Lung (tissue), 12 donors: ENCODE measurements around the gene NOTCH2. TPM values are rescaled to one million over a fixed set of nuclear protein-coding genes. Genes with fewer than 3 reads are reported as not detected.

Source experiments
- ATAC-seq: fragments of 200-7000 bp; cut with Tn5 transposase; one replicate; pipeline ENCODE4 v1.9.1; 2020; ENCODE audit warnings: moderate number of reproducible peaks; ENCODE audit not compliant: insufficient read depth, low FRiP score
- DNase-seq, 3 donors: peaks; one replicate each; pipeline ENCODE4 v3.0.0-alpha.2; 2013 to 2017
- H3K27ac ChIP-seq, 2 donors: one replicate each; pipeline ENCODE4 v1.5.1; 2013; ENCODE audit warnings: mild to moderate bottlenecking in 2 of 2, moderate library complexity in 2 of 2, control low read depth in 1 of 2, inconsistent platforms in 1 of 2, low read depth in 1 of 2, low read length in 1 of 2
- H3K27me3 ChIP-seq, 3 donors: one replicate each; pipeline ENCODE4 v1.5.1; 2013; ENCODE audit warnings: low read length in 2 of 3; ENCODE audit not compliant: control insufficient read depth in 3 of 3, insufficient read depth in 3 of 3
- H3K36me3 ChIP-seq, 4 donors: one replicate each; pipeline ENCODE4 v1.5.1; 2013; ENCODE audit warnings: low read length in 4 of 4, mild to moderate bottlenecking in 1 of 4, moderate library complexity in 1 of 4; ENCODE audit not compliant: control insufficient read depth in 4 of 4, insufficient read depth in 4 of 4
- H3K4me1 ChIP-seq, 5 donors: one replicate each; pipeline ENCODE4 v1.5.1; 2013; ENCODE audit warnings: low read length in 5 of 5, mild to moderate bottlenecking in 2 of 5, moderate library complexity in 1 of 5; ENCODE audit not compliant: control insufficient read depth in 5 of 5, insufficient read depth in 5 of 5
- H3K4me3 ChIP-seq: one replicate; pipeline ENCODE4 v1.5.1; 2013; ENCODE audit warnings: mild to moderate bottlenecking, control low read depth, moderate library complexity
- H3K9ac ChIP-seq, 2 donors: one replicate each; pipeline ENCODE4 v1.5.1; 2013; ENCODE audit warnings: low read length in 2 of 2, control low read depth in 1 of 2; ENCODE audit not compliant: insufficient read depth in 1 of 2
- H3K9me3 ChIP-seq, 4 donors: one replicate each; pipeline ENCODE4 v1.5.1; 2013; ENCODE audit warnings: low read length in 3 of 4, mild to moderate bottlenecking in 1 of 4, moderate library complexity in 1 of 4; ENCODE audit not compliant: control insufficient read depth in 4 of 4, insufficient read depth in 3 of 4
- WGBS, 2 donors: extraction: QIAGEN DNeasy Blood & Tissue Kit; methylation state at CpG; one replicate each; pipeline ENCODE4 v1.1.7; 2013; 5-methylcytosine and 5-hydroxymethylcytosine counted together
- polyA plus RNA-seq, 2 donors: library from polyadenylated mRNA; stranded (reverse); fragments of 200-250 nt; gene quantifications; one replicate each; pipeline ENCODE4 v1.2.1, GENCODE V29; 2013
- total RNA-seq, 2 donors: library from RNA; depleted of rRNA in 1 of 2; stranded (reverse); fragments of >200 nt in 1 of 2; gene quantifications; one replicate each; pipeline ENCODE4 v1.2.1, GENCODE V29; 2014 to 2021
- TF ChIP-seq, protein P1 (sequence below): IDR thresholded peaks from 2 replicates; pipeline ENCODE4 v1.5.1; 2012; ENCODE audit warnings: mild to moderate bottlenecking; ENCODE audit errors: control extremely low read depth, extremely low read depth
- donor health status: control.
- donor health status: control.
- donor health status: Bipolar disorder and iron deficiency.
- donor health status: healthy.
- donor health status: DM: yes; HTN: yes; CAD: no.

Gene NOTCH2
- total and polyA plus RNA-seq, 4 donors: 6.8 to 179 (median 80.3) TPM

DNA sequence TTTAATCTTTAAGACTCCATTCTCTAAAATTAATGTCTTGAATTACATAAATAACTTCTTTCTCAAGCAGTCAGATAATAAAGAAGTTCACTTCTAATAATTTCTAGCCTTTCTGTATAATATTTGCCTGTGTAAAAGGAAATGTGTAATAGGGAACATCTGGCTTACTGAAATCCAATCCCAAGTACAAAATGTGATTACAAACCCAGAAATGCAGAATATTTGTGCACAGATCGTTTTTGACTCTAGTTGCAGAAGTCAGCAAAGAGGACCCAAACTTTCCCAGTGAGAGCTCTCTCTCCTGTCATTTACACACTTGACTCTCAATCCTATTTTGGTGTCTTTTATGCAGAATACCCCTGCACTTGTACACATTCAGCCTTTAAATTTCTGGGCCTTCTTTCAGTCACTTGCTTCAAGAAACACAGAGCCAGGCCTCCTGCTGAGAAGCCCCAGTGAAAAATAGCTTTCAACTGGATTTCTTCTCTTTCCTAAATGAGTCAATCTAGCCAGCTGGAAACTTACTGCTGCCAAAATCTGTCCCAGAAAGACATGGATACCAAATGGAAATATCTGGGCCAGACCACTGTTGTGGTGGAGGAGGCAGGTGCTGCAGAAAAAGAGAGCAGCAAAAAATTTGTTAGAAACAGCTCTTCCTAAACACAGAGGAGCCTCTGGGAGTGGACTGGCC is 104.6 kb downstream of the NOTCH2 start:
- H3K27ac ChIP-seq: no peak overlapping the region
- 52 to 74% methylated on average over 1 of the region's 1 CpG for WGBS, 2 donors

DNA sequence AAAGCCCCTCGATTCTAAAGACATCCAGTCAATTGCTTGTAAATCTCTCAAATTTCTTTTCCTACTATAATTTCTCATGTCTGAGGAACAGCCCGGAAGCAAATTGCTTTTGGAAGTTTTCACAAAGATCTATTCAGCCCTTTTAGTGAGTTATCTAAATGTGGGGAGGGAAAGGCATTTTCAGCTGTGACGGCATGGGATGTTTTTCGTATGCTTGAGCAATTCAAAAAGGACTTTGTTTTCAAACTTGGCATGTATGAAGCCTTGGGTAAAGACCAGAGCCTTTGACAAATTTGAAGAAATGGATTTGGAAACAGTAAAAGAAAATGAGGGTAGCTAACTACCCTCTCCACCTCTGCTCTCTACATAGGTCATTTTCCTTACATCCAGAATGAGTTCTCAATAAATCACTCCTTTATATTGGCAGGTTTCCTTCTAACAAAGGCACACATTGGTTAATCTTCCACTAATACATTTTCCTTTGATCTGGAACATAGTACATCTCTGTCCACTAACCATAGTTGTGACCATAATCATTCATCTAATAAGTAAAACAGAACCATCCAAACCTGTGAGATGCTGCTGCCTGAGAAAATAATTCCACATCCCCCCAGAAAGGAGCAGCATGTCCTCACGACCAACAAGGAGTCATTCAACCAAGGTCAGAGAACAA is 107.0 kb downstream of the NOTCH2 start:
- Histone ChIP-seq H3K36me3 (peaks cover 17 to 40% (median 25%) of the 10 kb centered on the region in 4 donors), H3K27me3 (no peaks in the 10 kb centered on the region), H3K27ac (peak overlapping the region in 1 of 2 donors; percentile 31), H3K4me1 (peaks cover 0 to 21% (median 11%) of the 10 kb centered on the region in 5 donors), H3K4me3 (no peak overlapping the region), H3K9me3 (no peaks in the 10 kb centered on the region), H3K9ac (no peak overlapping the region)
- WGBS, 2 donors: 75 to 85% methylated on average over 5 of the region's 5 CpGs
- DNase-seq (peak in 2 of 3 donors; percentile 63 to 75), ATAC-seq (no peak)
- TF ChIP-seq, protein P1, sequence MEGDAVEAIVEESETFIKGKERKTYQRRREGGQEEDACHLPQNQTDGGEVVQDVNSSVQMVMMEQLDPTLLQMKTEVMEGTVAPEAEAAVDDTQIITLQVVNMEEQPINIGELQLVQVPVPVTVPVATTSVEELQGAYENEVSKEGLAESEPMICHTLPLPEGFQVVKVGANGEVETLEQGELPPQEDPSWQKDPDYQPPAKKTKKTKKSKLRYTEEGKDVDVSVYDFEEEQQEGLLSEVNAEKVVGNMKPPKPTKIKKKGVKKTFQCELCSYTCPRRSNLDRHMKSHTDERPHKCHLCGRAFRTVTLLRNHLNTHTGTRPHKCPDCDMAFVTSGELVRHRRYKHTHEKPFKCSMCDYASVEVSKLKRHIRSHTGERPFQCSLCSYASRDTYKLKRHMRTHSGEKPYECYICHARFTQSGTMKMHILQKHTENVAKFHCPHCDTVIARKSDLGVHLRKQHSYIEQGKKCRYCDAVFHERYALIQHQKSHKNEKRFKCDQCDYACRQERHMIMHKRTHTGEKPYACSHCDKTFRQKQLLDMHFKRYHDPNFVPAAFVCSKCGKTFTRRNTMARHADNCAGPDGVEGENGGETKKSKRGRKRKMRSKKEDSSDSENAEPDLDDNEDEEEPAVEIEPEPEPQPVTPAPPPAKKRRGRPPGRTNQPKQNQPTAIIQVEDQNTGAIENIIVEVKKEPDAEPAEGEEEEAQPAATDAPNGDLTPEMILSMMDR: no peak

More for the DNA sequence above, 104.6 kb downstream of the NOTCH2 start:
- H3K9me3 ChIP-seq: no peaks in the 10 kb centered on the region
- ATAC-seq: no peak
- H3K4me1 ChIP-seq: peaks cover 0 to 21% (median 11%) of the 10 kb centered on the region in 5 donors
- DNase-seq: peak in 1 of 3 donors; percentile 25
- H3K27me3 ChIP-seq: no peaks in the 10 kb centered on the region
- no peak overlapping the region for H3K4me3 ChIP-seq
- TF ChIP-seq, protein P1: no peak
- no peak overlapping the region for H3K9ac ChIP-seq
- peaks cover 8 to 34% (median 24%) of the 10 kb centered on the region in 4 donors for H3K36me3 ChIP-seq

DNA sequence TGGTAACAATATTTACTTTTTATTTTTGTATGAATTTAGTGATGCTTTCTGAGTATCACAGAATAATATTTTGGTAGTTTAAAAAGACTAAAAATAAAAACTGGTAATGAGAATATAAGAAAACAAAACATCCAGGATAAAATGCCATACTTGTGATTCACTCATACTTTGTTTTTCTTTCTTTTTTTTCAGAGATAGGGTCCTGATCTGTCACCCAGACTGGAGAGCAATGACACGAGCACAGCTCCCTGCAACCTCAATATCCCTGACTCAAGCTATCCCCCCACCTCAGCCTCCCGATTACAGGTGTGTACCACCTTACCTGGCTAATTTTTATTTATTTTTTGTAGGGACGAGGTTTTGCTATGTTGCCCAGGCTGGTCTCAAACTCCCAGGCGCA is 109.0 kb downstream of the NOTCH2 start:
- Histone ChIP-seq H3K9me3 (no peaks in the 10 kb centered on the region), H3K27ac (no peak overlapping the region), H3K9ac (no peak overlapping the region), H3K27me3 (no peaks in the 10 kb centered on the region), H3K4me1 (peaks cover 0 to 11% (median 3%) of the 10 kb centered on the region in 5 donors), H3K36me3 (peaks cover 10 to 31% (median 21%) of the 10 kb centered on the region in 4 donors), H3K4me3 (no peak overlapping the region)
- WGBS, 2 donors: 90 to 96% methylated on average over 4 of the region's 4 CpGs
- no peak for ATAC-seq
- DNase-seq: no peak
- TF ChIP-seq, protein P1: no peak
